Endothelial cell of umbilical vein (primary cell): Measurements from ENCODE around the gene MICALL1.

Experiments used
- CTCF ChIP-seq, 2 donors: IDR thresholded peaks; 1 replicate in 1 of 2; 2 replicates in 1 of 2; pipeline ENCODE4 v1.5.1; 2011; ENCODE audit warnings: low read length in 2 of 2, mild to moderate bottlenecking in 2 of 2, moderate library complexity in 2 of 2, control low read depth in 1 of 2, inconsistent platforms in 1 of 2, low read depth in 1 of 2; ENCODE audit not compliant: insufficient read depth in 1 of 2; ENCODE audit errors: extremely low read depth in 1 of 2
- EZH2 ChIP-seq: IDR thresholded peaks from 2 replicates; pipeline ENCODE4 v1.6.1; 2012; ENCODE audit warnings: borderline replicate concordance, low read depth, mild to moderate bottlenecking, moderate library complexity, low read length, inconsistent platforms; ENCODE audit not compliant: severe bottlenecking
- JUN ChIP-seq: IDR thresholded peaks from 2 replicates; pipeline ENCODE4 v1.6.1; 2011; ENCODE audit warnings: borderline replicate concordance, low read depth; ENCODE audit not compliant: insufficient read length, insufficient read depth
- MAX ChIP-seq: IDR thresholded peaks from 2 replicates; pipeline ENCODE4 v1.6.1; 2011; ENCODE audit not compliant: insufficient read depth, insufficient read length
- MYC ChIP-seq: IDR thresholded peaks from one replicate; pipeline ENCODE4 v1.6.1; 2011; ENCODE audit warnings: mild to moderate bottlenecking, low read depth, low read length
- POLR2A ChIP-seq: IDR thresholded peaks from 2 replicates; pipeline ENCODE4 v1.6.1; 2012; ENCODE audit warnings: low read depth, mild to moderate bottlenecking, control low read depth, low read length
- POLR2AphosphoS5 ChIP-seq: IDR thresholded peaks from 2 replicates; pipeline ENCODE4 v1.6.1; 2012; ENCODE audit warnings: low read depth, mild to moderate bottlenecking, control low read depth, low read length, moderate library complexity; ENCODE audit not compliant: insufficient read depth

- TF ChIP-seq CTCF (IDR thresholded peaks at IDR 0.05; ENCODE audit: extremely low read depth in 1 of 2, insufficient read depth in 1 of 2, low read depth in 1 of 2, low read length in 2 of 2) (no peak), EZH2 (no peak), POLR2A (no peak), POLR2AphosphoS5 (no peak), MYC (no peak), JUN (no peak), MAX (no peak)
These were observed 19.2 kb downstream of the MICALL1 start for GRCh38 chr22:37925330-37925729.
